CD4-positive, alpha-beta T cell (primary cell): Measurements from ENCODE around the gene SH3RF3. TPM values are rescaled to one million over a fixed set of nuclear protein-coding genes. Genes with fewer than 3 reads are reported as not detected.

ENCODE experiments used
- ATAC-seq: fragments of 200-7000 bp; cut with Tn5 transposase; one replicate; pipeline ENCODE4 v1.10.0; 2022; ENCODE audit warnings: mild to moderate bottlenecking; ENCODE audit not compliant: poor library complexity
- CTCF ChIA-PET: fragments of 350-600 bp; sonication (Branson Sonifier 250); formaldehyde crosslinking; loops from one replicate; lab custom pipeline; 2021; ENCODE audit warnings: antibody characterized with exemption, inconsistent platforms; lab: Charles Lee
- POLR2A ChIA-PET: fragments of 350-600 bp; sonication (Branson Sonifier 250); formaldehyde crosslinking; loops from one replicate; lab custom pipeline; 2021; ENCODE audit warnings: antibody characterized with exemption, inconsistent platforms; lab: Charles Lee
- DNase-seq, 14 experiments: peaks; one replicate each; pipeline ENCODE4 v3.0.0-alpha.2; 2013 to 2020; ENCODE audit warnings: mixed read lengths in 2 of 14
- H3K27ac ChIP-seq, 2 donors: one replicate each; pipeline versions ENCODE4 v1.5.1 to v1.7.0; 2013; ENCODE audit warnings: low read length in 2 of 2, low read depth in 1 of 2, mild to moderate bottlenecking in 1 of 2
- H3K27me3 ChIP-seq, 2 experiments: 1 replicate in 1 of 2; 2 replicates in 1 of 2; pipeline versions ENCODE4 v1.6.1 to v1.7.0; 2013; ENCODE audit warnings: low read length in 2 of 2, control low read depth in 1 of 2, mild to moderate bottlenecking in 1 of 2, moderate library complexity in 1 of 2; ENCODE audit not compliant: insufficient read depth in 2 of 2, control insufficient read depth in 1 of 2
- H3K36me3 ChIP-seq: one replicate; pipeline ENCODE4 v1.6.1; 2013; ENCODE audit warnings: low read length, control low read depth; ENCODE audit not compliant: insufficient read depth
- H3K4me1 ChIP-seq: one replicate; pipeline ENCODE4 v1.6.1; 2013; ENCODE audit warnings: low read length, control low read depth; ENCODE audit not compliant: insufficient read depth
- H3K4me3 ChIP-seq: one replicate; pipeline ENCODE4 v1.5.1; 2013; ENCODE audit warnings: mild to moderate bottlenecking, low read length, moderate library complexity
- H3K9me3 ChIP-seq, 2 experiments: 1 replicate in 1 of 2; 2 replicates in 1 of 2; pipeline versions ENCODE4 v1.6.1 to v1.7.0; 2013; ENCODE audit warnings: low read length in 2 of 2, mild to moderate bottlenecking in 2 of 2, control low read depth in 1 of 2, moderate library complexity in 1 of 2; ENCODE audit not compliant: control insufficient read depth in 1 of 2, insufficient read depth in 1 of 2
- H3K27ac Mint-ChIP-seq: one replicate; pipeline ENCODE4 v1.8.0; 2020; ENCODE audit warnings: mixed read lengths
- H3K27me3 Mint-ChIP-seq: one replicate; pipeline ENCODE4 v1.8.0; 2021; ENCODE audit warnings: mixed read lengths
- H3K36me3 Mint-ChIP-seq: one replicate; pipeline ENCODE4 v1.8.0; 2021; ENCODE audit warnings: low read depth, mixed read lengths
- H3K4me1 Mint-ChIP-seq: one replicate; pipeline ENCODE4 v1.8.0; 2021; ENCODE audit warnings: low read depth, mixed read lengths
- H3K4me3 Mint-ChIP-seq: one replicate; pipeline ENCODE4 v1.8.0; 2020; ENCODE audit warnings: mild to moderate bottlenecking, mixed read lengths
- H3K9me3 Mint-ChIP-seq: one replicate; pipeline ENCODE4 v1.8.0; 2020; ENCODE audit warnings: mixed read lengths
- CTCF ChIP-seq: fragments of 200-600 bp; IDR thresholded peaks from one replicate; pipeline ENCODE4 v1.8.0; 2022; ENCODE audit warnings: antibody characterized with exemption, mild to moderate bottlenecking
- intact Hi-C, 2 experiments: fragments of 100-400 bp; cut with DNase I in 1 of 2; cut with micrococcal nuclease in 1 of 2; formaldehyde crosslinking; loops; one replicate each; pipeline versions ENCODE4 v1.15.1 to v1.9.0; 2023 to 2025; cut with DNase I, micrococcal nuclease
- total RNA-seq, 174 experiments: library from RNA in 2 of 174; stranded (reverse) in 2 of 174; gene quantifications; one replicate each; pipeline ENCODE4 v1.2.3 and lab custom pipeline; 2021 to 2026

The SH3RF3 gene
- total RNA-seq, 2 experiments from 2014 or later, result 5.2 to 5.9 TPM

- CTCF ChIA-PET, result interaction anchor here (2.8 kb wide), 1 partner anchor 381 kb away, joined by 15 read pairs; no protein-coding TSS in a partner anchor
- peaks cover 4% of the 10 kb centered on the region for H3K36me3 Mint-ChIP-seq
- H3K4me3 Mint-ChIP-seq, result peak overlapping the region; percentile 42
- intact Hi-C loops, result loop anchor here (2.0 to 10.0 kb wide), 5 partner anchors 97 to 345 kb away; partner anchors contain the start of gene CCDC138 (in 1 of the 2)
- Histone ChIP-seq H3K4me3 (peak overlapping the region; percentile 73), H3K36me3 (no peaks in the 10 kb centered on the region), H3K27ac (no peak overlapping the region), H3K4me1 (peaks cover 29% of the 10 kb centered on the region), H3K9me3 (peaks cover 0 to 5% of the 10 kb centered on the region in 2 experiments), H3K27me3 (peaks cover 4 to 19% of the 10 kb centered on the region in 2 experiments)
- DNase-seq, result peak in 9 of 14 experiments; percentile 24 to 61 (median 36)
- no peak for TF ChIP-seq CTCF
- POLR2A ChIA-PET, result interaction anchor here (0.8 to 4.8 kb wide), 2 partner anchors 98 to 220 kb away, joined by 3 to 53 read pairs; no protein-coding TSS in a partner anchor
- H3K27me3 Mint-ChIP-seq, result peaks cover 4% of the 10 kb centered on the region
- peaks cover 52% of the 10 kb centered on the region for H3K4me1 Mint-ChIP-seq
- H3K9me3 Mint-ChIP-seq, result no peaks in the 10 kb centered on the region
- no peak overlapping the region for H3K27ac Mint-ChIP-seq
- peak; percentile 59 for ATAC-seq
Observed at GRCh38 chr2:109129356-109129920, 433 bp downstream of the SH3RF3 start.

DNA sequence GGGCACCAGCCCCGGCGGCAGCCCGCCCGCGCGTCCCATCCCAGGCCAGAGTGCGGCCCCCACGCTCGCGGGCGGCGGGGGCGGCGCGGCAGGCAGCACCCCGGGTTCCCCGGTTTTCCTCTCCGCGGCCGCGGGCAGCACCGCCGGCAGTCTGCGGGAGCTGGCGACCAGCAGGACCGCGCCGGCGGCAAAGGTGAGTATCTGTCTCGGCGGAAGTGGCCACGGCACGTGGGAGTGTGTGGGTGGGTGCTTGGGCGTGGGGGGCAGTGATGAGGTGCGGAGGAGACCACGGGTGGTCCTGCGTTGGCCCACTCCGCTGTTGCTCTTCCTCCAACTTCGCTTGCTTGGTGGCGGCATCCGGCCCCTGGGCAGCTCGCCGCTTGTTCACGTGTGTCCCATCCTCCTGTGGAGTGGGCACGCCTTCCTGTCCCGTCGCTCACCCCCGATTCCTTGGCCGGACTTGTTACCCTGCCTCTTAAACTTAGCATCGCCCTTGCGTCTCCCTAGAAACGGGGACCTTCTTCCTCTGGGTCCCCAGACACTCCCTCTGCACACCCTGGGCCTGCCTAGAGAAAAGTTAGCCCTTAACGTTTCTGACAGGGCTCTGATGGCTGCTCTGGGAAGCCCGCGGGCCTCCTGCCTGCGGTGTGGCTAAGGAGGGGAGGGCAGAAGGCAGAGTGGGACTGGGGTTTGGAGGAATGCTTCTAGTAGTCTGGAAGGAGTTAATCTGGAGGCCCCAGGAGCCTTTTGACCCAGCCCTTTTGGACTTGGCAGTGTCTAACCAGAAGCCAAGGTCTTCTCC lies 1.1 kb downstream of the SH3RF3 start:
- Mint-ChIP-seq H3K4me1 (peaks cover 54% of the 10 kb centered on the region), H3K4me3 (peak overlapping the region; percentile 93), H3K27me3 (peaks cover 4% of the 10 kb centered on the region), H3K27ac (peak overlapping the region; percentile 80), H3K36me3 (peaks cover 4% of the 10 kb centered on the region), H3K9me3 (no peaks in the 10 kb centered on the region)
- intact Hi-C loops, result loop anchor here (2.0 to 10.0 kb wide), 5 partner anchors 98 to 345 kb away; partner anchors contain the start of gene CCDC138 (in 1 of the 2)
- ChIA-PET CTCF (no interaction called here), POLR2A (interaction anchor here (0.6 to 4.8 kb wide), 4 partner anchors 12 to 219 kb away, joined by 3 to 53 read pairs (median 4); no protein-coding TSS in a partner anchor)
- H3K27me3 ChIP-seq, result peaks cover 4 to 16% of the 10 kb centered on the region in 2 experiments
- no peak overlapping the region for H3K27ac ChIP-seq
- peak overlapping the region; percentile 73 for H3K4me3 ChIP-seq
- ATAC-seq (no peak), DNase-seq (peak in 5 of 14 experiments; percentile 4 to 41 (median 18))
- H3K36me3 ChIP-seq, result no peaks in the 10 kb centered on the region
- H3K9me3 ChIP-seq, result peaks cover 0 to 5% of the 10 kb centered on the region in 2 experiments
- TF ChIP-seq CTCF, result no peak
- H3K4me1 ChIP-seq, result peaks cover 31% of the 10 kb centered on the region

DNA sequence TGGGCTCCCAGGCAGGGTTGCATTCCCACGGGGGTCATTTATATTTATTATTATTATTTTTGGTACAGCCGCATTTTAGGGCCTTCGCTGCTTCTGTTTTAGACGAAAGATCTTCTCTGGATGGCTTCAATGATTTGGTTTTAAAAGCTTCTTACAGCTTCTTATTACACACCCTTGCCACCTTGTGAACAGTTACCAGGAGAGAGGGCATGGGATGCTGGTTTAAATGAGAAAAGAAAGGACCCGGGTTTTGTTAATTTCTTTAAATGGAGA lies 1.7 kb downstream of the SH3RF3 start:
- POLR2A ChIA-PET, result interaction anchor here (0.6 to 4.8 kb wide), 5 partner anchors 11 to 218 kb away, joined by 3 to 53 read pairs (median 4); no protein-coding TSS in a partner anchor

More for the DNA sequence above, 1.7 kb downstream of the SH3RF3 start:
- DNase-seq (no peak), ATAC-seq (no peak)
- H3K27ac Mint-ChIP-seq, result peak overlapping the region; percentile 80
- peaks cover 4 to 15% of the 10 kb centered on the region in 2 experiments for H3K27me3 ChIP-seq
- H3K4me1 Mint-ChIP-seq, result peaks cover 60% of the 10 kb centered on the region
- intact Hi-C loops, result no loop called here
- H3K9me3 ChIP-seq, result peaks cover 0 to 5% of the 10 kb centered on the region in 2 experiments
- H3K27me3 Mint-ChIP-seq, result peaks cover 4% of the 10 kb centered on the region
- H3K36me3 Mint-ChIP-seq, result peaks cover 4% of the 10 kb centered on the region
- peak overlapping the region; percentile 39 for H3K4me3 ChIP-seq
- no peak overlapping the region for H3K27ac ChIP-seq
- peak overlapping the region; percentile 93 for H3K4me3 Mint-ChIP-seq
- H3K9me3 Mint-ChIP-seq, result no peaks in the 10 kb centered on the region
- peaks cover 31% of the 10 kb centered on the region for H3K4me1 ChIP-seq
- CTCF ChIA-PET, result no interaction called here
- H3K36me3 ChIP-seq, result no peaks in the 10 kb centered on the region
- TF ChIP-seq CTCF, result no peak
